ENCODE results near the gene BSPH1. TPM values are rescaled to one million over a fixed set of nuclear protein-coding genes. Genes with fewer than 3 reads are reported as not detected.
"Not testable (repeated sequence)": the region's sequence is repeated elsewhere in the genome, so short reads cannot be mapped to it uniquely, and the experiment has no call there.

BSPH1 gene
- total RNA-seq = not detected

GRCh38 chr19:47992070-47992469 lies at the start of gene BSPH1:
BSPH1 (minus strand) TSS chr19:47992170; CDS start chr19:47992081, 89 bp downstream.
- no peak for DNase-seq

- no peak for DNase-seq
Measured at GRCh38 chr19:48036765-48037164, 44.8 kb upstream of the BSPH1 start.

- no peak for DNase-seq
Measured at GRCh38 chr19:48033604-48034003, 41.6 kb upstream of the BSPH1 start.

- DNase-seq = no peak
Measured at GRCh38 chr19:48030073-48030472, 38.1 kb upstream of the BSPH1 start.

- no peak for DNase-seq
Measured at GRCh38 chr19:48029431-48029830, 37.5 kb upstream of the BSPH1 start.

- no peak for DNase-seq
Measured at GRCh38 chr19:48025480-48025879, 33.5 kb upstream of the BSPH1 start.

- no peak for DNase-seq
Measured at GRCh38 chr19:48023518-48023917, 31.5 kb upstream of the BSPH1 start.

- no peak for DNase-seq
Measured at GRCh38 chr19:48023011-48023410, 31.0 kb upstream of the BSPH1 start.

GRCh38 chr19:48020686-48021085 lies 28.7 kb upstream of the BSPH1 start:
- DNase-seq = no peak

- no peak for DNase-seq
Measured at GRCh38 chr19:48010932-48011758, 19.2 kb upstream of the BSPH1 start.

- no peak for DNase-seq
Measured at GRCh38 chr19:48006762-48007161, 14.8 kb upstream of the BSPH1 start.

GRCh38 chr19:48004236-48004635 lies 12.3 kb upstream of the BSPH1 start:
- no peak for DNase-seq

- DNase-seq = no peak
Measured at GRCh38 chr19:48000846-48001245, 8.9 kb upstream of the BSPH1 start.

GRCh38 chr19:47998800-47999199 lies 6.8 kb upstream of the BSPH1 start:
- DNase-seq = no peak

GRCh38 chr19:47996230-47996727 lies 4.3 kb upstream of the BSPH1 start:
- no peak for DNase-seq

GRCh38 chr19:47994209-47994802 lies 2.3 kb upstream of the BSPH1 start, which contains the start of gene ELSPBP1:
ELSPBP1 (plus strand) TSS chr19:47994632; CDS start chr19:48008668, 14,036 bp downstream.
- DNase-seq = no peak

GRCh38 chr19:47991191-47991808 lies 670 bp downstream of the BSPH1 start:
- DNase-seq = no peak

- no peak for DNase-seq
Measured at GRCh38 chr19:47973529-47973928, 18.4 kb downstream of the BSPH1 start.

GRCh38 chr19:47955936-47956335 lies 36.0 kb downstream of the BSPH1 start:
- not testable (repeated sequence) for DNase-seq

GRCh38 chr19:47952132-47952531 lies 39.8 kb downstream of the BSPH1 start:
- DNase-seq = not testable (repeated sequence)

GRCh38 chr19:47949852-47950521 lies 42.0 kb downstream of the BSPH1 start:
- not testable (repeated sequence) for DNase-seq

- DNase-seq = not testable (repeated sequence)
Measured at GRCh38 chr19:47928581-47928980, 63.4 kb downstream of the BSPH1 start.

GRCh38 chr19:47920107-47920506 lies 71.9 kb downstream of the BSPH1 start:
- DNase-seq = not testable (repeated sequence)

Measured in effector CD4-positive, alpha-beta T cell (primary cell).